Caki2 (cell line): ENCODE results near the gene NLRP6. TPM values are rescaled to one million over a fixed set of nuclear protein-coding genes. Genes with fewer than 3 reads are reported as not detected.
A peak's percentile ranks its signal among the peaks of the same experiment; 100 is the strongest.
"Not testable (repeated sequence)": the region's sequence is repeated elsewhere in the genome, so short reads cannot be mapped to it uniquely, and the experiment has no call there.

ENCODE experiments used
- DNase-seq: peaks from one replicate; pipeline ENCODE4 v3.0.0-alpha.2; 2015; ENCODE audit warnings: low read depth
- in situ Hi-C: cut with HindIII; loops from 2 replicates; pipeline ENCODE4 v1.10.0; 2016; ENCODE audit warnings: low sequenced_read_pairs, low pct_unique_long_range_greater_than_20kb, mixed read lengths
- total RNA-seq: library from RNA; depleted of rRNA; stranded (reverse); fragments of >200 nt; shearing (Covaris generic); gene quantifications from 2 replicates; pipeline ENCODE4 v1.2.3, GENCODE V29; 2014; ENCODE audit warnings: low replicate concordance

Gene NLRP6
- total RNA-seq, 1 experiment from 2014 or later: not detected

- in situ Hi-C loops: no loop called here
- no peak for DNase-seq
These were observed 20.3 kb downstream of the NLRP6 start for GRCh38 chr11:298406-299065.

- in situ Hi-C loops: no loop called here
These were observed 21.1 kb downstream of the NLRP6 start, which contains the start of gene IFITM5 for GRCh38 chr11:299081-299891. Gene IFITM5 (minus strand): TSS chr11:299526. CDS start chr11:299490, 36 bp downstream.

GRCh38 chr11:299951-300735, 21.9 kb downstream of the NLRP6 start:
- no peak for DNase-seq
- in situ Hi-C loops: no loop called here

More at GRCh38 chr11:299081-299891, 21.1 kb downstream of the NLRP6 start, which contains the start of gene IFITM5:
- DNase-seq: no peak

- no peak for DNase-seq
- in situ Hi-C loops: no loop called here
These were observed 25.2 kb downstream of the NLRP6 start for GRCh38 chr11:303363-303762.

- no peak for DNase-seq
- in situ Hi-C loops: no loop called here
These were observed 25.9 kb downstream of the NLRP6 start for GRCh38 chr11:304061-304506.

- DNase-seq: peak; percentile 31
- in situ Hi-C loops: no loop called here
These were observed 27.0 kb downstream of the NLRP6 start for GRCh38 chr11:304915-305843.

- in situ Hi-C loops: no loop called here
- DNase-seq: no peak
These were observed 27.6 kb downstream of the NLRP6 start for GRCh38 chr11:305844-306211.

GRCh38 chr11:306645-307371, 28.6 kb downstream of the NLRP6 start:
- no peak for DNase-seq
- in situ Hi-C loops: no loop called here

GRCh38 chr11:307766-308708, 29.8 kb downstream of the NLRP6 start, which contains the start of gene IFITM2:
Gene IFITM2 (plus strand): TSS chr11:307816. CDS start chr11:308193, 377 bp downstream.
- DNase-seq: peak; percentile 44
- in situ Hi-C loops: not testable (repeated sequence)

GRCh38 chr11:308740-309665, 30.8 kb downstream of the NLRP6 start:
- DNase-seq, in situ Hi-C loops: not testable (repeated sequence)

GRCh38 chr11:309979-310572, 31.9 kb downstream of the NLRP6 start:
- in situ Hi-C loops, DNase-seq: not testable (repeated sequence)

GRCh38 chr11:311013-311748, 33.0 kb downstream of the NLRP6 start:
- in situ Hi-C loops: not testable (repeated sequence)

GRCh38 chr11:312092-312816, 34.0 kb downstream of the NLRP6 start:
- DNase-seq: no peak
- in situ Hi-C loops: no loop called here

More at GRCh38 chr11:311013-311748, 33.0 kb downstream of the NLRP6 start:
- DNase-seq: not testable (repeated sequence)
